Measurements from ENCODE around the gene ADCY5. TPM values are rescaled to one million over a fixed set of nuclear protein-coding genes. Genes with fewer than 3 reads are reported as not detected.

The ADCY5 gene
- total RNA-seq, 3 donors from 2014 or later: 0.05 to 0.13 TPM; not detected in 1

DNA sequence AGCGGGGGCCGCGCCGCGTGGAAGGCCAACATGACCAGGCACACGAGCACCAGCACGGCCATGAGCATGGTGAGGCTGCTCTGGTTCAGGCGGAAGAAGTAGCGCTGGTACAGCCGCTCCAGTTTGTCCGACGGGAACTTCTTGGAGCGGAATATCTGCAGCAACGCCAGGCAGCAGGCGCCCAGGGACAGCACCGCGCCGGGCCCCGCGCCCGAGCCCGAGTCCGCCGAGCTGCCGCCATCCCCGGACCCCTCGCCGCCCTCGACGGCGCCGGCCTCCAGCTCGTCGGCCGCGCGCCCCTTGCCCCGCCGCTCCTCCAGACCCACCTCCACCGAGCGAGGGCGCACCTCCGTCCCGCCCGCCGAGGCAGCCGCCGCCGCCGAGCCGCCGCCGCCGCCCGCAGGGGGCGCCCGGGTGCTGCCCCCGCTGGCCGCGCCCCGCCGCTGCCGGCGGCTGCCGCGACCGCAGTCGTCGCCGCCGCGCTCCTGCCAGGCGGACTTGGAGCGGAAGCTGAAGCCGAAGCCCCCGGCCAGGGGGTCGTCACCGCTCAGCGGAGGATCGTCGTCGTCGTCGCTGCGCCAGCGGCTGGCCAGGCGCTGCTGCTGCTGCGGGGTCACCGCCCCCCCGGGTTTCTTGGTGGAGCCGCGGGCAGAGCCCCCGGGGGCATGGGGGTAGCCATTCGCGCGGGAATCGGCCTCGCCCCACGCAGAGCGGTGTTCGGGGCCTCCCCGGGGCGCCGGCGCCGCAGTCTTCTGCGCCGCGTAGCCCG is 957 bp downstream of the ADCY5 start:
- H3K9me3 Mint-ChIP-seq: no peaks in the 10 kb centered on the region
- H3K27me3 Mint-ChIP-seq (ENCODE audit: low read depth): peaks cover 56% of the 10 kb centered on the region
- no peaks in the 10 kb centered on the region for H3K36me3 Mint-ChIP-seq (ENCODE audit: insufficient read depth)
- peaks cover 2% of the 10 kb centered on the region for H3K4me1 Mint-ChIP-seq (ENCODE audit: low read depth)
- DNase-seq: no peak
- no peak overlapping the region for H3K4me3 Mint-ChIP-seq
- peak; percentile 60 to 64 for ATAC-seq

DNA sequence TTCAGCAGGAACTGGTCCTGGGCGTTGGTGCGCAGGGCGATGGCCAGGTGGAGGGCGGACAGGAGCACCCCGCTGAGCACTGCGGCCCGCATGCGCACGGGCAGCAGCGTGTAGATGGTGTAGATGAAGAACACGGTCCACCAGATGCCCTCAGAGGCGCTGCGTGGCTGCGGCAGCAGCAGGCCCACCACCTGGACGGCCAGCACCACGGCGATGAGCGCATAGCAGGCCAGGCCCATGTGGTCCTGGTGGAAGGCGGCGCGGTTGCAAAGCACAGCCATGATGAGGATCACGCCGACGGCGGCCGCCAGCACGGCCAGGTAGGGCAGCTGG is 1.5 kb downstream of the ADCY5 start:
- Mint-ChIP-seq H3K4me1 (ENCODE audit: low read depth) (peaks cover 2% of the 10 kb centered on the region), H3K27me3 (ENCODE audit: low read depth) (peaks cover 59% of the 10 kb centered on the region), H3K4me3 (no peak overlapping the region), H3K36me3 (ENCODE audit: insufficient read depth) (no peaks in the 10 kb centered on the region), H3K9me3 (no peaks in the 10 kb centered on the region)
- ATAC-seq (no peak), DNase-seq (no peak)

DNA sequence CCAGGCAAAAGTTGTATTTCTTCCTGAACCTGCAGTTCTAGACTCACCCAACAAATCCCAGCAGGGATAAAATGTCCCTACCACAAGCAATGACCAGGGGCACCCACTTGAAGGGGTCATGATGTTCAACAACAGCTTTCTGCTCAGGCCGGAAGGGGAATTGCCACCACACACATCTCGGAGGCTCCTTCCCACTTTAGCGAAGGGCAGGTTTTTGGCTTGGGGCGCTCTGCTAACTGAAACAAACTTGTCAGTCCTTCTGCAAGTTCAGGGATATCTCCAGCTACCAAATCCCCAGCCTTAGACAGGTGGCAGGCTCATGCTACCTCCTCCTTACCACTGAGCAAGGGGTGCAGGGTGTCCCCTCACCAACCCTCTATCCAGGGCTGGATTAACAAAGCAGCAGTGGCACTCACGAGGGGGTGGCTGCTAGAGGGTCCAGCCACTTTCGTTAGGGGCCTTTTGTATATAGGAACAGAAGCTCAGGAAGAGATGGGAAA is 2.2 kb downstream of the ADCY5 start:
- no peak for ATAC-seq
- peak overlapping the region; percentile 65 for H3K4me3 Mint-ChIP-seq

DNA sequence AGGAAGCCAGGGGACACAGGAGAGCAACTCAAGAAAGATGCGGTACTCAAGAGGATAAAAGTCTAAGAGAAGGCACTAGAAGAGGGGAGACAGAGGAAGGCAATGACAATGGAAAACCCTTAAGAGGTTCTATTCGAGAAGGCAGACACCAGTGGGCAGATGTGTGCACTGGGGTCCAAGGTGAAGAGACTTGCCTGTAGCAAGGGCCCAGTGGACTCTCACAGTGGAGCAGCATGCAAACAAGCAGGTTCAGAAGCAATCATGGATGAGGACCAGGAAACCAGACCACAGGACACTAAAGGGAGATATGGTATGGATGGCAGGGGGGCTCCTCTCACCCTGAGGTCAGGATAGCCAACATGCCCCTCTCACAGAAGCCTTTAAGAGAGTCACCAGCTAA is 2.7 kb downstream of the ADCY5 start:
- Mint-ChIP-seq H3K4me3 (no peak overlapping the region), H3K36me3 (ENCODE audit: insufficient read depth) (no peaks in the 10 kb centered on the region)

More for the DNA sequence above, 2.2 kb downstream of the ADCY5 start:
- H3K4me1 Mint-ChIP-seq (ENCODE audit: low read depth): peaks cover 2% of the 10 kb centered on the region
- H3K9me3 Mint-ChIP-seq: no peaks in the 10 kb centered on the region
- no peak for DNase-seq
- peaks cover 59% of the 10 kb centered on the region for H3K27me3 Mint-ChIP-seq (ENCODE audit: low read depth)
- H3K36me3 Mint-ChIP-seq (ENCODE audit: insufficient read depth): no peaks in the 10 kb centered on the region

DNA sequence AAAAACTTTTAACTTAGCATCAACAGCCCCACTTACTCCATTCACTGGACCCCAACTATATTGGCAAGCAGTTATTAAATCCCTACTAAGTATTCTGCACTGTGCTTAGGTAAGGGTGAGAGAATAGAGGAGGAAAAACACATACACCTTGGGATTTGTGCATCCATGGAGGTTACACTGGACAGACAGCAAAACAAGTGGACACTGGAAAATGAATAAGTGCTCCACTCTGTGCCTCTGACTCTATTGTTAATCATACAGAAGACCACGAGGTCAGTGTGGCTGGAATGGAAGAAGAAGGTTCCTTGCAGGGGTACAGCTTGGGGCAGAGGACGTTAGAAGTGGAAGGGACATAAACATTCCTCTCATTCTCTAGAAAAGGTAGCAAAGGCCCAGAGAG is 3.2 kb downstream of the ADCY5 start:
- no peak for ATAC-seq
- H3K4me3 Mint-ChIP-seq: no peak overlapping the region
- no peaks in the 10 kb centered on the region for H3K36me3 Mint-ChIP-seq (ENCODE audit: insufficient read depth)
- no peak for DNase-seq
- no peaks in the 10 kb centered on the region for H3K9me3 Mint-ChIP-seq
- H3K4me1 Mint-ChIP-seq (ENCODE audit: low read depth): peaks cover 2% of the 10 kb centered on the region
- H3K27me3 Mint-ChIP-seq (ENCODE audit: low read depth): peaks cover 55% of the 10 kb centered on the region

More for the DNA sequence above, 2.7 kb downstream of the ADCY5 start:
- ATAC-seq (no peak), DNase-seq (no peak)
- Mint-ChIP-seq H3K4me1 (ENCODE audit: low read depth) (peaks cover 2% of the 10 kb centered on the region), H3K27me3 (ENCODE audit: low read depth) (peaks cover 58% of the 10 kb centered on the region), H3K9me3 (no peaks in the 10 kb centered on the region)

DNA sequence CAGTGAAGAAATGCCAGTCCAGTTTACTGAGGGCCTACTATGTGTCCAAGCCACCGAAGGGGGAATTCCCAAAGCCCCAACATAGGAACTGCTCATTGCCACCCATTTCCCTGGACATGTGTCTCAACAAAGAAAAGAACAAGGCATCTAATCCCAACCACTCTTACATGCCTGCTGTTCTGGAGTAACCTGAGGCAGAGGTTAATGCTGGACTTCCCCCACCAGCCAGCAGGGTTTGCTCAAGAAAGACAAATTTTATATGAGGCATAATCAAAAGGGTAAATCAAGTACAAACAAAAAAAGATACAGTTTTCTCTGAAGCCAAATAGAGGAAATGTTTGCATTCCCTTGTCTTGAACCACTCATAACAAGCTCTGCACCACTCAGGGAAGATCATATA is 4.1 kb downstream of the ADCY5 start:
- Mint-ChIP-seq H3K4me3 (no peak overlapping the region), H3K9me3 (no peaks in the 10 kb centered on the region), H3K4me1 (ENCODE audit: low read depth) (no peaks in the 10 kb centered on the region), H3K27me3 (ENCODE audit: low read depth) (peaks cover 51% of the 10 kb centered on the region), H3K36me3 (ENCODE audit: insufficient read depth) (no peaks in the 10 kb centered on the region)
- ATAC-seq (no peak), DNase-seq (no peak)

DNA sequence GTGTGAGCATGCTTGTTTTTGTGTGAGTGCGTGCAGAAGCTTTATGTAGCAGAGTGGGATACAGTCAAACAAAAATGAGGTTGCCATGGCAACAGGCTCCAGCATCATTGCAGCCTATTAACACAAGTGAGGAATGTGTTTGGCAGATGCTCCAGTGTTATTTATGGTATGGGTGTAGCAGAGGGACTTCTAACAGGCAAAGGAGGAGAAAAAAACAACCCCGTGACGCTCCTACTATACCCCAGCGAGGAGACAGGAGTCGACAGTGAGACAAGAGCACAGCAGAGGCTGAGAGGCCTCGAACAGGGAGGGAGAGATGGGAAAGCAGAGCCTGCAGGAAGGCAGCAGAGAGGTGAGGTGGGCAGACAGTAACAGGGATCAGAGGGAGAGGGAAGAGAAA is 4.9 kb downstream of the ADCY5 start:
- no peaks in the 10 kb centered on the region for H3K9me3 Mint-ChIP-seq
- no peak for DNase-seq
- H3K4me3 Mint-ChIP-seq: no peak overlapping the region
- H3K4me1 Mint-ChIP-seq (ENCODE audit: low read depth): no peaks in the 10 kb centered on the region
- peaks cover 51% of the 10 kb centered on the region for H3K27me3 Mint-ChIP-seq (ENCODE audit: low read depth)
- ATAC-seq: no peak
- no peaks in the 10 kb centered on the region for H3K36me3 Mint-ChIP-seq (ENCODE audit: insufficient read depth)

DNA sequence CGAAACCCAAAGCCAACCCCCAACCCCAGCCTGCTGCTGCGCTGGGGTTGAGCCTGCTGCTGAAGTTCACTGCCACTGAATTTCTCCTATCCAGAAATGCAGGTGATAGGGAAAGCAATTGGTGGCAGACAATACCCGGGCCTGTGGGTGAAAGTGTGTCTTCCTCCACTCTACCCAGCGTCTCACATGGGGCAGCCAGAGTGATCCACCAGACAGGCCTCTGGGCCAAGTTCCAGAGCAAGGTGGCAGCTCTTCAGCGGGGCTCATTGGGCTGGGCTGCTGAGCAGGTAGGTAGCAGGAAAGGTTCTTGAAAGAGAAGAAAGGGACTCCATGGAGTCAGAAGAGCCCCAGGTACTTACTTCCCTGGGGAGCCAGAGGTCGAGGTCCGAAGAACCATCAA is 6.0 kb downstream of the ADCY5 start:
- Mint-ChIP-seq H3K27me3 (ENCODE audit: low read depth) (peaks cover 51% of the 10 kb centered on the region), H3K4me3 (no peak overlapping the region), H3K36me3 (ENCODE audit: insufficient read depth) (no peaks in the 10 kb centered on the region), H3K4me1 (ENCODE audit: low read depth) (no peaks in the 10 kb centered on the region), H3K9me3 (no peaks in the 10 kb centered on the region)
- DNase-seq (no peak), ATAC-seq (no peak)

DNA sequence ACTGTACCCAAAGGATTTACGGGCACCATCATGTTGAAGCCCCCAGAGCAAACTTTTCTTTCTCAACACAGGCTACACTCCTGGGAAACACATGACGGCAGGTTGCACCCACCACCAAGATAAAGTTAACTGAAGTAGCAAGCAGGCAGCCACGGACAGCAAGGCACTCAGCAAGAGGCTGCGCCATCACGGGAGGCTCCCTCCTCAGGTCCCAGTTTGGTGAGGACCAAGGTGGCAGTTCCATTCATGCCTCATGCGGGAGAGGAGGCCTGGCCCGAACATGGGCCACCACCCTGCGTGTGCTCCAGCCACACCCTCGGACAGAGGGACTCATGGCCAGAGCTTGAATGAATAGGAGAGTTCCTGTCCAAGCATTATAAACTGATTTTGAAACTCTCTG is 6.8 kb downstream of the ADCY5 start:
- no peak for ATAC-seq
- Mint-ChIP-seq H3K4me1 (ENCODE audit: low read depth) (no peaks in the 10 kb centered on the region), H3K36me3 (ENCODE audit: insufficient read depth) (no peaks in the 10 kb centered on the region), H3K27me3 (ENCODE audit: low read depth) (peaks cover 50% of the 10 kb centered on the region), H3K9me3 (no peaks in the 10 kb centered on the region), H3K4me3 (no peak overlapping the region)
- no peak for DNase-seq

DNA sequence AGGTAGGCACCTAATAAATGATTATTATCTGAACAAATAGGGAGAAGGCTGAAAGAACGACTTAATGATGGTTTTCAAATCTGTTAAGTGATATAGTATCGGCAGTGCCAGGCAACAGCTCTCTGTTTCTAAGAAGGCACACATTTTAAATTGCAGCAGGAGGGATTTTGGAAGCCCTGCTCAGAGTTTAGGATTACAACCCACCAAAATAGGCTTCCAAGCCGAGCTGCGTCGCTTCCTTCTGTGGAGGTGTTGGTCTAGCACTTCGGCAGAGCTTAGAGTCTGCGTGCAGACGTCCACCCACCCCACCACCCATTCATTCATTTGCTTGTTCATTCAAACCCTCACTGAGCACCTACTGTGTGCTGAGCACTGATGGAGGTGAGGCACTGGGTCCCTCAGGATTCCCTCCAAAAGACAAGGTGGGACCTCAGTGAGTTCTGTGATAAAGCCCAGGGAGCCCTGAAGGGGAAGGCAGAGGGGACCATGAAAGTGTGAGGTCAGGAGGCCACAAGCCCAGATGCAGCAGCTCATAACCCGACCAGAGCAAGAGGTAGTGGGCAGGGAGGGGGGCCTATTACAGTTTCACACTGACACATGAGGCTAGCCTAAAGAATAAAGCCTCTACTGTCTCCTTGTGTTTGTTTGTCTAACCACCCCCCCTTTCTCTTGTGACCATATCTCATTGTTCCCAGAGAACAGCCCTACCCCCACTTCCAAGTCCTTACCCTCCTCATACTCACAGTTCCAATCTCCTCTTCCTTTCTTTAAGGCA is 8.9 kb downstream of the ADCY5 start:
- H3K27me3 Mint-ChIP-seq (ENCODE audit: low read depth): peaks cover 31% of the 10 kb centered on the region
- no peaks in the 10 kb centered on the region for H3K36me3 Mint-ChIP-seq (ENCODE audit: insufficient read depth)
- no peaks in the 10 kb centered on the region for H3K9me3 Mint-ChIP-seq
- H3K4me3 Mint-ChIP-seq: no peak overlapping the region
- H3K4me1 Mint-ChIP-seq (ENCODE audit: low read depth): no peaks in the 10 kb centered on the region
- ATAC-seq: no peak
- no peak for DNase-seq

DNA sequence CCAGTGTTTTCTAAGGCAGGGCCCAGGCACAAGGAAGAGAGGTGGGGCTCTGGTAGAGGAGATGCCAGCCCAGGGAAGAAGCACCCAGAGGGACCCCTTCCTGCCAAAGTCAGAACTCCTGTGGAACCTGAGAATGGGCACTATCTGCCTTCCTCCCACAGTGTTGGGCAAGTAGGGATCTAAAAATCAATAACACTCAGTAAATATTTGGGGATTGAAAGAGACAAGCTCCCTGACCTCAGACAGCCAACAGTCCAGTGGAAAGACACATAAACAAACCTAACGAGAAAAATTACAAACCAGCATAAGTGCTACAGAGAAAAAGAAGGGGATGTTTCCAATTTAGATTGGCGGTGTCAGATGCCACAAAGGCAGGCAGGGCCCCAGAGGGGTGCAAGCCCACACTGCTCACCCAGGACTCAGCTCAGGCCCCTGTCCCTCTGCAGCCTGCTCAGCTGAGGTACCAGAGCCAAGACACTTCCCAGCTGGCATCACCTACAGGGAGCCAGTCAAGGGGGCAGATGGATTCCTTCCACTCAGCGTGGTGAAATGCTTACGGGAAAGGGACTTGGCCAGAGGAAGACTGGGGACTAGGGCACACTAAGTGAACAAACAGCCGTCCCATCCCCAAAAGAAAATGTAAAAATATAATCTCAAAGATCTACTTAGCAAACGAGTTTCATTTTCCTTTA is 15.9 kb downstream of the ADCY5 start:
- DNase-seq: no peak
- no peaks in the 10 kb centered on the region for H3K36me3 Mint-ChIP-seq (ENCODE audit: insufficient read depth)
- H3K27me3 Mint-ChIP-seq (ENCODE audit: low read depth): peaks cover 5% of the 10 kb centered on the region
- no peaks in the 10 kb centered on the region for H3K9me3 Mint-ChIP-seq
- no peaks in the 10 kb centered on the region for H3K4me1 Mint-ChIP-seq (ENCODE audit: low read depth)
- ATAC-seq: no peak
- no peak overlapping the region for H3K4me3 Mint-ChIP-seq

DNA sequence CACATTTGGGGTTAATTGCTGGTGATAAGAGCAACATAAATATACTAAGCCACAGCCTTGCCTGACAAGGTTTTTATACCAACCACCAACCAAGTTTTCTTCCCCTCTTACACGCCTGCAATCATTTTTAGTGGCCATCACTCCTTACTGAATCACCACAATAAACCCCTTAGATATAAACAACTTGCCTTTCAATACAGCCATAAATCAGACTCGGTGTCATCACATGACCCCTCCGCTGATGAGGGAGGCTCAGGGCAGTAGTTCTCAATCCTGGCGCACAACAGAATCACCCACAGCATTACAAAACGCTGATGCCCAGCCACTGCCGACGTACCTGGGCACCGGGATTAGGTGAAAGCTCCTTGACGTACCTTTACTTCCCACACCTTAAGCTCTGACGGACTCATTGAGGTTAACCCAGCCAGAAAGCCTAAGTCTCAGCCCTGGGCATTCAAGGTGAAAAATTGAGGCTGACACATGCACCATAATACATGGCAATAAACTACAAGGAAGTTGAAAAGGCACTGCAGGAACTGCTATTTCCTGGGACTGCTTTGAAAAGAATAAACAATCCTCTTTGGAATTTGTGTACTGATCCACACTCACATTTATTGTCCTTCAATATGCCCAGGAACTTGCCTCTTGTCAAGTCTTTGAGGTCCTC is 17.1 kb downstream of the ADCY5 start:
- ATAC-seq (no peak), DNase-seq (no peak)
- Mint-ChIP-seq H3K36me3 (ENCODE audit: insufficient read depth) (no peaks in the 10 kb centered on the region), H3K4me1 (ENCODE audit: low read depth) (no peaks in the 10 kb centered on the region), H3K4me3 (no peak overlapping the region), H3K27me3 (ENCODE audit: low read depth) (peaks cover 2% of the 10 kb centered on the region), H3K9me3 (no peaks in the 10 kb centered on the region)

DNA sequence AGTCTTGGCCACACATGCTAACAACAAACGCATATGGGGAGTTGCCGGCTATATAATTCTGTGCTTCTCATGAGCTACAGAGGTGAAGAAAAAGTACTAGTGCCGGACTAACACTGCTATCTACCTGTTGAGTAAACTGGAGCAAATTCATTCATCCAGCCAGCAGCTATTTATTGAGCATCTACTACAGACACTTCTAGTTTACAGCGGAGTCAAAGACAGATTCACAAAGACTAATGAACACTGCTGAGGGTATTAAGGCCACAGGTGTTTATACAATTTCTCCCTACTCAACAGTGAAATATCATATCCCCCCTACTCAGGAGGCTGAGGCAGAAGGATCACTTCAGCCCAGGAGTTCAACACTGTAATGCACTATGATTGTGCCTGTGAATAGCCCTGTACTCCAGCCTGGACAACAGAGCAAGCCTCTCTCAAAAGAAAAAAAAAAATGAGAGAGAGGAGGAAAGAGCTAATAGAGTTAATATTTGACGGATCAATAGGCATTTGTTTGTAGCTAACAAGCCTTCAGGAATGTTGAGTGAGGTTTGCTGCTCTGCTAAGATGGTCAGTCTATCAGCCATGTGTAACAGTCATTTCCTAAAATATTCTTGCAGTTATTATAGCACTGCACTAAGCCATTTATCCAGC is 17.8 kb downstream of the ADCY5 start:
- DNase-seq (no peak), ATAC-seq (no peak)
- no peaks in the 10 kb centered on the region for H3K36me3 Mint-ChIP-seq (ENCODE audit: insufficient read depth)
- H3K4me1 Mint-ChIP-seq (ENCODE audit: low read depth): no peaks in the 10 kb centered on the region
- H3K27me3 Mint-ChIP-seq (ENCODE audit: low read depth): peaks cover 4% of the 10 kb centered on the region
- no peak overlapping the region for H3K4me3 Mint-ChIP-seq
- H3K9me3 Mint-ChIP-seq: no peaks in the 10 kb centered on the region

DNA sequence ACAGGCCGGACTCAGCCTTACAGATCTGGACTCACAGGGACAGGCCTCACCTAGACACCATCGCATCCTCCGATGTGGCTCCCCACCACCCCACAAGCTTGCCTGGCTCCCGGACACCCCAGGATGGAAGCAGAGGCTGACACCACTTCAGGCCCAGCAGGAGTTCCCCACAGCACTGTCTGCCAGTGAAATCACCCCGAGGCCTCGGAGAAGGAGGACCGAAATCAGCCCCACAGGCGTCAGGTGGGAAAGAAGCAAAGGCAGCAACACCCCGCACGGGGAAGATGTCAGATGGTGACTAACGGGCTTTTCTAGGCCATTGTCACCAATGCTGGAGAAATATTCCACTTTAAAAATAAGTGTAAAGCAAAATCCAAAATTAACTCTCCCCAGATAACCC is 18.6 kb downstream of the ADCY5 start:
- ATAC-seq (no peak), DNase-seq (no peak)
- Mint-ChIP-seq H3K36me3 (ENCODE audit: insufficient read depth) (no peaks in the 10 kb centered on the region), H3K9me3 (no peaks in the 10 kb centered on the region), H3K4me3 (no peak overlapping the region), H3K27me3 (ENCODE audit: low read depth) (peaks cover 4% of the 10 kb centered on the region), H3K4me1 (ENCODE audit: low read depth) (no peaks in the 10 kb centered on the region)

Measured in activated T-cell treated with anti-CD3 and anti-CD28 coated beads, Interleukin-2, amount 50 U/mL, for 4 hours (primary cell).